ENCODE results near the gene VNN1.

VNN1 gene, protein sequence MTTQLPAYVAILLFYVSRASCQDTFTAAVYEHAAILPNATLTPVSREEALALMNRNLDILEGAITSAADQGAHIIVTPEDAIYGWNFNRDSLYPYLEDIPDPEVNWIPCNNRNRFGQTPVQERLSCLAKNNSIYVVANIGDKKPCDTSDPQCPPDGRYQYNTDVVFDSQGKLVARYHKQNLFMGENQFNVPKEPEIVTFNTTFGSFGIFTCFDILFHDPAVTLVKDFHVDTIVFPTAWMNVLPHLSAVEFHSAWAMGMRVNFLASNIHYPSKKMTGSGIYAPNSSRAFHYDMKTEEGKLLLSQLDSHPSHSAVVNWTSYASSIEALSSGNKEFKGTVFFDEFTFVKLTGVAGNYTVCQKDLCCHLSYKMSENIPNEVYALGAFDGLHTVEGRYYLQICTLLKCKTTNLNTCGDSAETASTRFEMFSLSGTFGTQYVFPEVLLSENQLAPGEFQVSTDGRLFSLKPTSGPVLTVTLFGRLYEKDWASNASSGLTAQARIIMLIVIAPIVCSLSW

DNA sequence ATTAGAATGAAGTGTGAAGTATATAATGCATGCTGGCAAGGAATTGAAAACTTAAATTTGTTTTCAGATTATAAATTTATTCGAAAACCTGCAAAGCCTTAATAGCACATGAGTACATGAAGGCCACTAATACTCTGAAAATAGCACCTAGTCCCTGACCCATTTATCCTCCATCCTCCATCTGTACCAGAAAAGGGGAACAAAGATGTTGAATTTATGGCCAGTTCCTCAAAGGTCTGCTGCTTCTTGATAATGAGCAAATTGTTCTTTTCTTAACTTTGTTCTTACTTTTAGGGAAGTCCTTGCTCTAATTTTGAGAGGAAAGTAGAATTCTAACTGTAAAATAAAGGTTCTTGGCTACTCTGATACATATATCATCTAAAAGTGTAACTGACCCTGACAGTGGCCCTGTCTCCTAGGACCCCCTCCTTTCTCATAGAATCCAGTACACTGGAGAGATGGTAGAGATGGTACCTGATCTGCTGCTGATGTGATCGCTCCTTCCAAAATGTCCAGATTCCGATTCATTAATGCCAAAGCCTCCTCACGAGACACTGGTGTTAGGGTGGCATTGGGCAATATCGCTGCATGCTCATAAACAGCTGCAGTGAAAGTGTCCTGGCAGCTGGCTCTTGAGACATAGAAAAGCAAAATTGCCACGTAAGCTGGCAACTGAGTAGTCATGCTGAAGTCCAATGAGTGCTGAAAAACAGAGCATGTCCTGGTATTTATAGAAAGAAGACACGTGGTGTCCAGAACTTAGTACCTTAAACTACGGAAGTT, at the start of gene VNN1:
Gene VNN1, minus strand, starts transcription at position 704 of the 783 bp plus-strand sequence. Its CDS starts 20 bp downstream, at position 684.
- no peak for DNase-seq

DNA sequence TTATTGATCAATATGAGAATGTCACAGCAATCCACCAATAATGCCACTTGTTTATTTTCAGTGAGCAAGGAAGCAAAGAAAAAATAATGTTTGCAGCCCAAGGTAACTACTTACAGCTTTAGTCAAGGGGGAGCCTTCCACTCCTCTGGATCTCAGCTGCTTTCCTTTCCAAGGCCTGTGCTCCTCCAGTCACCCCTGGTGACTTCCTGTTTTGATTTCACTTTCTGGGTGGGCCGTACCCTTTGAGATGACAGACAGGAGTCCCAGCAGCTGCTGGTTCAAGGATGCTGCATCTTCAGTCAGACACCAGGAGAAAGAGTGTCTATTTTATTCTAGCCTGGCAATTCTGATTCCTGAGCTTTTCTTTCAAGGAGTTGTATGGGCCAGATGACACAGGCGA, 49.4 kb upstream of the VNN1 start:
- no peak for DNase-seq

DNA sequence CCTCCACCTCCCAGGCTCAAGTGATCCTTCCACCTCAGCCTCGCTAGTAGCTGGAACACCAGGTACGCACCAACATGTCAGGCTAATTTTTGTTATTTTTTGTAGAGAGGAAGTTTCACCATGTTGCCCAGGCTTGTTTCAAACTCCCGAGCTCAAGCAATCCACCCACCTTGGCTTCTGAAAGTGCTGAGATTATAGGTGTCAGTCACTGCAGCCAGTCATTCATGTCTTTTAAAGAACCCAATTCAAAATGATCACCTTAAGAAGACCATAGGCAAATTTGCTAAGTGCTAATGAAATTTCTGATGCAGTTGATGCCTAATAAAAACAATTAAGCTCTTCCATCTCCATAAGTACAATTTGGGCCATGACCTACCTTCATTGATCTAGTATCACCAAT, 46.4 kb upstream of the VNN1 start:
- no peak for DNase-seq

DNA sequence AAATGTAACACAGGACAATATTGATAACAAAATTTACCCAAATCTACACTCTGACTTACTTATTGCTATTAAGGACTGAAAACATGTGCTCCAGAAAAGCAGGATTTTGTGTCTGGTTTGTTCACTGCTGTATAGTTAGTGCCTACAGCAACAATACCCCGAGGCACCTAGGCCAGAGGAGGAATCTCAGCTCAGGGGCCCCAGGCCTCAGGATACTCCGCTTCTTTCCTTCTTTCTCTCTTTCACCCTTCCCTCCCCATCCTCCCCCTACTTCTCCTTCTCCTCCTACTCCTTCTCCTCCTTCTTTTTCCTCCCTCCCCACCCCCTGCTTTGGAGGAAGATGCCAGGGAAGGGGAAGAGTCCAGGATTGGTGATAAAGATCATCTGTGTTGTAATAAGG, 44.8 kb upstream of the VNN1 start:
- DNase-seq: no peak

DNA sequence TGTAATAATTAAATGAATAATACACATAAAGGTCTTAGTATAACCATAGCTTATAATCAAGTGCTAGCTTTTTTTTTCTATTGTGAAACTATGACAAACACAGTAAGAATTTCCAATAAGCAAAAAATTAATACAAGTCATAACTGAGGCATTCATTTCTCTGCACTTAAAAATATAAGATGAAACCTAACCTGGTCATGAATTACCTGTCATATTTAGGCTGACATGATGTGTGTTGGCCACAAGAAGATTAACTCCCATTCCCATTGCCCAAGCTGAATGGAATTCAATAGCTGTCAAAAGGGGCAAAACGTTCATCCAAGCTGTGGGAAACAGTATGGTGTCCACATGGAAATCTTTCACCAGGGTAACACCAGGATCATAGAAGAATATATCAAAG, 38.4 kb upstream of the VNN1 start:
- no peak for DNase-seq

DNA sequence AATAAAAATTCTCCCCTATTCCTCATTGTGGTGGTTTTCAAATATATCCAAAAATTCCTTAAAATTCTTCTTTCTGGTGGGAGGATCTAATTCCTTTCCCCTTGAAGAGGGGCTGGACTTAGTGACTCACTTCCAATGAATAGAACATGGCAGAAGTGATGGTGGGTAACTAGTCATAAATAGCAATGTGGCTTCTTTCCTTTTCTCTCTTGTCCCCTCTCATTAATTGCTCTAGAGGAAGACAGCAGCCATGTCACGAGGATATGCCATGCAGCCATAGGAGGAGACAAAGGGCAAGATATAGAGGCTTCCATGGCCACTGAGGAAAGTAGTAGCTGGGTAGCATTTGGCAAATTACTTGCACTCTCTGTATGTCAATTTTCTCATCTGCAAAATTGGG, 38.0 kb upstream of the VNN1 start:
- DNase-seq: no peak

DNA sequence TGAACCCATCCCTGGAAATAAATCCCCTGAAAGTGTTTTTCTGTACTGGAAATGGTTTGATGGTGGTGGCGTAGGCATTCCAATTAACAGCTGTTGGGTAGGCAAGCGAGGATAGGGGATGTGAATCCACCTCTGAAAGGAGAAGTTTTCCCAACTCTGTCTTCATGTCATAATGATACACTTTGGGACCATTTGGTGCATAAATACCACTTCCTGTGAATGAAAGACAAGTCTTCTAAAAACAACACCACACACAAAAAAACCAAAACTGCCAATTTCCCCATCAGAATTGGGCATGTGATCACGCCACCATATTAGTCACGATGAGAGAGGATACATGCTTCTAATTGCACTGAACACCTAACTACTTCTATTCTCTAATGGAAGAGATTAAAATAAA, 37.5 kb upstream of the VNN1 start:
- DNase-seq: no peak

DNA sequence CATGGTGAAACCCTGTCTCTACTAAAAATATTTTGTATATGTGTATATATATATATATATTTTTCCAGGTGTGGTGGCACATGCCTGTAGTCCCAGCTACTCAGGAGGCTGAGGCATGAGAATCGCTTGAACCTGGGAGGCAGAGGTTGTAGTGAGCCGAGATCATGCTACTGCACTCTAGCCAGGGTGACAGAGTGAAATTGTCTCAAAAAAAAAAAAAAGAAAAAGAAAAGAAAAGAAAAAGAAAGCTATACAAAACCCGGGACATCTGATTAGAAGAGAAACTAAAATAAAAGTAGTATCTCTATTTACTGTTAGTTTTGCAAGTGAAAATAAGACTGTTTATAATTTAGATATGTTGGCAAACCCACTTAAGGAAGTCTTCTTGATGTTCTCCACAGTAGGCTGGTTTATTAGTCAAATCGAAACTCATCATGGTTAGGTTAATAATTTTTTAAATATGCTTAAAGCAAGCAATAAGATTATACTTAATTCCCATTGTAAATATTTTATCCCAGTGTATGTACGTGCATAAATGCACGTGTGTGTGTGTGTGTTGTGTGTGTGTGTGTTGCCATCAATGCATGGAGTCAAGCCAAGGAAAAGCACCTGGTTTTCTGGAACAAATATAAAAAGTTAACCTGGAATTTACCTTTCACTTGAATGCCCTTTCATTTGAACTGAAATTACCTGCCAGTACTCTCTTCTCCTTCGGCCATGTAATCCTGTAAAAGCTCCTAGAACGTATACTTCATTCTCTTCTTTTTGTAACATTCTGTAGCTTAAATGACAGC, 36.8 kb upstream of the VNN1 start:
- DNase-seq: no peak

DNA sequence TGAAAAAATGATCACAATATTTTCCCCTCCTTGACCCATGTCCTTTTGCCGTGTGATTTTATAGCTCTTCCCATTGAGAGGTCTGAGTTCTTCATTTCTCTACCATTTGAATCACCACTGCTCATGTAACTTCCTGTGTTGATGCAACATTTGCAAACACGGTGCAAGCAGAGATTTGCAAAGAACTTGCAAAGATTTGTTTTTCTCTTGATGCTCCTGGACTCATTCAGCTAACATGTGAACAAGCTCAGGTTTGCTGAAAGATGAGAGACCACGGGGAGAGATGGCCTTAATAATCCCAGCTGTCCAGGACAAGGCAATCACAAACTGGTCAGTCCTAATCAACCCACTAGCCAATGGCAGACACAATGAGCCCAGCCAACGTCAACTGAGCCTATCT, 35.3 kb upstream of the VNN1 start:
- peak; percentile 2 for DNase-seq

DNA sequence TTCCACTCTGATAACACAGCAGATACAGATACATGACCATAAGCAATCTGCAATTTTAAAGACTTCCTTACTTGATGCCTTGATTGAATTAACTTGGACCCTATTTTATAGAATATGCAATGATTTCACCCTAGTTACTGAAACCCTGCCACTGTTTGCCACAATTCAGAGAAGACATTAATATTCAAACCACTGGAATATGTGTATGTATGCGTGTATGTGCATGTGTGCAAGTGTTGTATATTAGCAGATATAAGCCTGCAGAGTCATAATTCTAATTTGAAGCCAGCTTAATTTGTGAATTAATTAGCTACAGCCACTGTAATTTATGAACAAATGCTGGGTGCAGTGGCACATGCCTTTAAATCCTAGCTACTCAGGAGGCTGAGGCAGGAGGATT, 34.6 kb upstream of the VNN1 start:
- no peak for DNase-seq

DNA sequence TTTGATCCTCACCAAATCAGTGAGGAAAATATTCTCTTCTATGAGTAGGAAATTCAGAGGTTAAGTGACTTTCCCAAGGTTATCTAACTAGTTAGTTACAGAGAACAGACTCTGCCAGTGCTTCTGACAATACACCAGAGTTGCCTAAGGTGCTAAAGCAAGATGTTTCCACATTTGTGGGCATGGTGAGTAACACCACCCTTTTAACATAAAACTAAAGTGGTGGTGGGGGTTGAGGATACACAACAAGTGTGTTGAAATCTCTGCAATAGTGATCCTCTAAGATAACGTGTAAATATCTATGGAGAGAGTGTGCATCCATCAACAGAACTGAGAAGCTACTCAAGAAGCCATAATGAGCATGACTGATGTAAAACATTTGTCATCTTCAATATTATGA, 32.2 kb upstream of the VNN1 start:
- no peak for DNase-seq

DNA sequence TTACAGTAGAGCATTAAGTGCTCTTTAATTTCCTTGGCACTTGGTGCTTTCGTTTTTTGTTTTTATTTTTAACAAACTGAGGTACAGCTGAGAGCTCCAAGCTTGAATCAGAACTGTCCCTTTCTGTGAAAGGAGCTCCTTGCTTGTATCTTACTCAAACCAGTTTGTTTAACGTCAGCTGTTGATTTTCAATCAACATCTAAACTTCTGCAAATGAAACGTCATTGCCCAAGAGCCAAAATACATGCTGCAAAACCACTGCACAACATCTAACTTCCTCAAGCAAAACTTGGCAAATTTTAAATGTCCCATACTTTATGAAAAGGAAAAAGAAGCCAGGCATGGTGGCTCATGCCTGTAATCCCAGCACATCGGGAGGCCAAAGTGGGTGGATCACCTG, 28.6 kb upstream of the VNN1 start:
- DNase-seq: no peak

DNA sequence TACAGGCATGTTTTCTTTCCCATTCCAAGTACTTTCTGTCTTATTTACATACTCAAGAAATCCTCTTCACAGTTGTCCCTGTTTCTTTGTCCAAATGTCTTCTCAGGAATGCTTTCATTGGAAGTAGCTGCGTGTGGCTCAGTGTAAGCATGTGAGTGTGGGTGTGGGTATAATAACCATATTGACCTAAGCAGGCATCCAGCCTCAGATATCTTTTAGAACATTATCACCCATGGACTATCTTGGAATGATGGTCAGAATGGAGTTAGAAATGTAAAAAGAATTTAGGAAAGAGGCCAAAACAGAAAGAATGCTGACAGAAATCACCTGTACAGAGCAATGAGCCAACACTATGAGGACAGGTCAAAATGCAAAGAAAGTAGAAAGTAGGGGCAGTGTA, 27.4 kb upstream of the VNN1 start:
- no peak for DNase-seq

DNA sequence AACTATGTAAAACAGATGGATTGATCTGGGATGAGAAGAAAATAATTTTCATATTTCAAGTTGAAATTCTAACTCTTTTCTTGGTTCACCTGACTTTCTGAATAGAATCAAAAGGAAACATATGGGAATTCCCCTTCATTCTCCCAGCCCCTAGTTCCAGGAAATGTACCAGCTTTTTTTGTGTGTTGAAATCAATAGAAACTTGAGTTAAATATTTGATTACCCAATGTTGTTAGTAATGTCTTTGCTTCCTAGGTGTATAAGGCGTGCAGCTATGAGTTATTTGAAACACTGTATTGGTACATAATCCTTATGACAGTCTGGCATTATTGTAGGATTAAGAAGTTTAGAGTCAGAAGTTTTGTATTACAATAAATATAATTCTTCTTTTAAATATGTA, 22.4 kb upstream of the VNN1 start:
- no peak for DNase-seq

DNA sequence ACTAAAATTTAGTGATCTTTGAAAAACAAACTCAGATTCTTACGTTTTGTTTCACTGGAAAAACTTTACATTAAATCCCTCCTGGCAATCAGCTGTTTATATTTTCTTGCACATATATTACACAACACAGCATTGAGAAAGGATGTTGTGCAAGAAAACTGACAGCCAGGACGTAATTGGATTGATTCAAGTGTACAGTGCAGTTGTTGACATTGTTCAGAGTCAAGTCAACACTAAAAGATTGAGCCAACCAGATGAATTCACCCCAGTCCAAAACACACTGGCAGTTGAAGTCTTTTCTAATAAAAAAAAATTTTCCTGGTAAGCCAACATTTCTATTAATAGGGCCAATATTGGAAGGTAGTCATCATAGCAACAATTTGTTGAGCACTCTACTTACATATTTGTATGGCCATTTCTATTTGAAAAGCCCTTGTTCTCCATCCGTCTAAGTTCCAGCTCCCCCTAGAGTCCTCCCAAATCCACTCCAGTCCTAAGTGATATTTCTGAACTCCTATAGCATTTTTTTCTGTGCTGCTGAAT, 20.9 kb upstream of the VNN1 start:
- peak; percentile 48 for DNase-seq

DNA sequence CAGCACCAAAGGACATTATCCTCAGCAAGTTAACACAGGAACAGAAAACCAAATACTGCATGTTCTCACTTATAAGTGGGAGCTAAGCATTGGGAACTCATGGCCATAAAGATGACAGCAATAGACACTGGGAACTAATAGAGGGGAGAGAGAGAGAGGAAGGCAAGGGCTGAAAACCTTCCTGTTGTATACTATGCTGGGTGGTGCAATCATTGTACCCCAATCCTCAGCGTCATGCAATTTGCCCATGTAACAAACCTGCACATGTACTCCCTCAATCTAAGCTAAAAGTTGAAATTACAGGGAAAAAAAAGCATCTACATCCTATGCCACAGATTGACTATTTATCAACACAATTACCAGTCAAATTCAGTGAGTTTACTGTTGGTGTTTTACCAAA, 20.0 kb upstream of the VNN1 start:
- DNase-seq: no peak

DNA sequence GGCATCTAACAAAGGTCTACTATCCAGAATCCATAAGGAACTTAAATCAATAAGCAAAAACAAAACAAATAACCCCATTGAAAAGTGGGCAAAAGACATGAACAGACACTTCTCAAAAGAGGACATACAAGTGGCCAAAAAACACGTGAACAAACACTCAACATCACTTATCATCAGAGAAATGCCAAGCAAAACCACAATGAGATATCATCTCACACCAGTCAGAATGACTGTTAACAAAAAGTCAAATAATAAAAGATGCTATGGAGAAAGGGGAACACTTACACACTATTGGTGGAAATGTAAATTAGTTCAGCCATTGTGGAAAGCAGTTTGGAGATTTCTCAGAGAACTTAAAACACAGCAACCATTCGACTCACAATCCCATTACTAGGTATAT, 19.4 kb upstream of the VNN1 start:
- peak; percentile 44 for DNase-seq

DNA sequence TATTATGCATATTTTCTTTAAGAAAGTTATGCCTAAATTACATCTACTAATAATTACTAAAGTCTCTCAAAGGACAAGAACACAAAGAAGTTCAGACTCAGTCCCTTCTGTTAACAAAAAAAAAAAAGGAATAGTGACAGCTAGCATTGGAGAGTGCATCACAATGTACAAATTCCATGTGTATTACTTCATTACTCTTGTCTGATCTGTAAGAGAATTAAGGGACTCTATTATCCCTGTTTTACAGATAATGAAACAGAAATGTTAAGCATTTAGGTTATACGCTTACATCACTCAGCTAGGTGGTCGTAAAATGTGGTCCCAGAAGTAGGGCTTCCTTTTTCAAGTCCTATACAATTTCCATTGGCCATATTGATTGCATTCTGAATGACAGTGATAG, 17.2 kb upstream of the VNN1 start:
- no peak for DNase-seq

DNA sequence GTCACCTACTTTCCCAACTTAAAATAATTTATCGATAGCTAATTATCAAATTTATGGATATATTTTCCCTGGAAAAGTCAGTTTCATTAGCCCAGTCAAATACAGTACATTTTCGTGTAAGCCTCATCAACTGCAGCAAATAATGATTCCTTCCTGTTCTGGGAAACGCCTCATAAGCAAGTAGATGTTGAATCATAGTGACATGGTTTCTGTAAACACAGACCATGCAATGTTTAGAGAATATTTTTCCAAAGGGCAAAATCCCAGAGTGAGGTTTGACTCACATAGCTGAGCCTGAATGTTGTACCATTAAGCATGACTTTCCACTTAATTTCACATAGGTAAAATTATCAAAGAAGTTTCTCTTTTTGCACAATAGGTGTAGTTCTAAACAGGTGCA, 16.7 kb upstream of the VNN1 start:
- peak; percentile 38 for DNase-seq

DNA sequence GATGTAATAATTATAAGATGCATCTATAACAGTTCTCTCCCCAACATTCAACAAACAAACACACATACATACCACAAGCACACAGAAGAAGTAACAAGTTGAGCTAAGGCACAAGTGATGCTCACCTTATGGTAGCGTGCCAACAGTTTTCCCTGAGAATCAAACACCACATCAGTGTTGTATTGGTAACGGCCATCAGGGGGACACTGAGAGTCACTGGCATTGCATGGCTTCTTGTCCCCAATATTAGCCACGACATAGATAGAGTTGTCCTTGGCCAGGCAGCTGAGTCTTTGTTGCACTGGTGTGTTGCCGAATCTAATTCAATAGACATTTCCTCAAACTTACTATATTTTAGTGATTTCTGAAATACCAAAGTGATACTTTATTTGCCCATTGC, 14.8 kb upstream of the VNN1 start:
- peak; percentile 2 for DNase-seq

DNA sequence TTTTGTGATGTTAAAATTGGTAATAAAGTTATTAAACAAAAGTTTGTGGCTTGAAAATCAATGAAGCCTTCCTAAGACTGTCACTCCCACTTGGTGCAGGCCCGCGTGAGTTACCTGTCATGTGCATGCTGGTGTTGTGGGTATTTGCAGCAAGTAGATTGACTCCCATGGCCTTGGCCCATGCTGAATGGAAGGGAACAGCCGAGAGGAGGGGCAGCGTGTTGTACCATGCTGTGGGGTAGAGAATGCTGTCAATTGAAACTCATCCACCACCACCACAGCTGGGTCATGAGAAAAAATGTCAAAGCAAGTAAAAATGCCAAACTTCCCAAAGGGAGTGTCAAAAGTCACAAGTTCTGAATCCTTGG, 12.7 kb upstream of the VNN1 start:
- no peak for DNase-seq

DNA sequence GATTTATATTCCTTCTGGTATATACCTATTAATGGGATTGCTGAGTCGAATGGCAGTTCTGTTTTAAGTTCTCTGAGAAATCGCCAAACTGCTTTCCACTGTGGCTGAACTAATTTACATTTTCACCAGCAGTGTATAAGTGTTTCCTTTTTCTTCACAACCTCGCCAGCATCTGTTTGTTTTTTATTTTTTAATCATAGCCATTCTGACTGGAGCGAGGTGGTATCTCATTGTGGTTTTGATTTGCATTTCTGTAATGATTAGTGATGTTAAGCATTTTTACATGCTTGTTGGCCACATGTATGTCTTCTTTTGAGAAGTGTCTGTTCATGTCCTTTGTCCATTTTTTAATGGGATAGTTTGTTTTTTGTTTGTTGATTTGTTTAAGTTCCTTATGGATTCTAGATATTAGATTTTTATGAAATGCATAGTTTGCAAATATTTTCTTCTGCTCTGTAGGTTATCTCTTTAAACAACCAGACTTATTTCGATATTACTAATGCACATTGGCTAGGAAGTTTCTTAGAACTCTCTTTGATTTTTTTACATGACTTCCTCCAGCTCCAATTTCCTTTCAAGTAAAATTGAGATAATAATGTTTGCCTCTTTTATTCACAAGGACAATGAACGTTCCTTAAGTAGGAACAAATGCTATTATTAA, 12.2 kb upstream of the VNN1 start:
- no peak for DNase-seq

DNA sequence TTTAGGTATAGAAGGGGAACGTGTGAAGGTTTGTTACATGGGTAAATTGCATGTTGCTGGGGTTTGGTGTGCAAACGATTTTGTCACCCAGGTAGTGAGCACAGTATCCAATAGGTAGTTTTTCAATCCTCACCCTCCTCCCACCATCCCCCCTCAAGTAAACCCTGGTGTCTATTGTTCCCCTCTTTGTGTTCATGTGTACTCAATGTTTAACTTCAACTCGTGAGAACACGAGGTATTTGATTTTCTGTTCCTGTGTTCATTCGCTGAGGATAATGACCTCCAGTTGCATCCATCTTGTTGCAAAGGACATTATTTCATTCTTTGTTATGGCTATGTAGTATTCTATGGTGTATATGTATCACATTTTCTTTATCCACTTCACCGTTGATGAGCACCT, 11.6 kb upstream of the VNN1 start:
- no peak for DNase-seq
